SK-N-SH (cell line): ENCODE results near the gene MUCL1. TPM values are rescaled to one million over a fixed set of nuclear protein-coding genes. Genes with fewer than 3 reads are reported as not detected.

Experiments used
- CTCF ChIA-PET: fragments of 300-600, 350-600 bp; formaldehyde crosslinking; extraction: SDS; loops from one replicate; lab custom pipeline; 2021; lab: Yijun Ruan, JAX
- POLR2A ChIA-PET: fragments of 350-600 bp; sonication (Branson Sonifier 250); formaldehyde crosslinking; extraction: SDS; loops from one replicate; lab custom pipeline; 2020; ENCODE audit warnings: antibody characterized with exemption, inconsistent platforms; lab: Yijun Ruan, JAX
- DNase-seq: peaks from one replicate; pipeline ENCODE4 v3.0.0; 2012
- H2AFZ ChIP-seq: fragments of 200-600 bp; sonication (generic); 2 replicates; pipeline ENCODE4 v1.8.1; 2016; ENCODE audit warnings: antibody characterized with exemption, mild to moderate bottlenecking, low read depth
- H3F3A ChIP-seq: fragments of 200-600 bp; sonication (generic); replicated peaks from 2 replicates; pipeline ENCODE3; 2016; ENCODE audit warnings: antibody characterized with exemption, mild to moderate bottlenecking; ENCODE audit not compliant: insufficient read depth
- H3K27ac ChIP-seq, 2 experiments: fragments of 200-500 bp in 1 of 2; fragments of 200-600 bp in 1 of 2; sonication (Bioruptor generic) in 1 of 2; sonication (generic), shearing (Covaris generic) in 1 of 2; 2 replicates each; pipeline versions ENCODE4 v1.5.1 to v1.6.1; 2014 to 2016; ENCODE audit warnings: low read depth in 2 of 2, inconsistent platforms in 1 of 2, low read length in 1 of 2, mild to moderate bottlenecking in 1 of 2, mixed read lengths in 1 of 2
- H3K27me3 ChIP-seq: fragments of 200-600 bp; sonication (generic), shearing (Covaris generic); 2 replicates; pipeline ENCODE4 v1.6.1; 2016; ENCODE audit warnings: mixed run types; ENCODE audit not compliant: insufficient read depth
- H3K36me3 ChIP-seq, 2 experiments: fragments of 200-500 bp in 1 of 2; fragments of 200-600 bp in 1 of 2; sonication (Bioruptor generic) in 1 of 2; sonication (generic) in 1 of 2; replicated peaks in 1 of 2; 2 replicates each; pipeline versions ENCODE3 to v1.5.1; 2014 to 2016; ENCODE audit warnings: low read length in 1 of 2, mild to moderate bottlenecking in 1 of 2; ENCODE audit not compliant: insufficient read depth in 2 of 2, control insufficient read depth in 1 of 2
- H3K4me1 ChIP-seq, 2 experiments: fragments of 200-500 bp in 1 of 2; fragments of 200-600 bp in 1 of 2; sonication (Bioruptor generic) in 1 of 2; sonication (generic), shearing (Covaris generic) in 1 of 2; 2 replicates each; pipeline versions ENCODE4 v1.5.1 to v1.6.1; 2014 to 2016; ENCODE audit warnings: low read depth in 1 of 2, low read length in 1 of 2, mixed run types in 1 of 2; ENCODE audit not compliant: insufficient read depth in 2 of 2, control insufficient read depth in 1 of 2
- H3K4me2 ChIP-seq: fragments of 200-600 bp; sonication (generic), shearing (Covaris generic); 2 replicates; pipeline ENCODE4 v1.6.1; 2017; ENCODE audit warnings: mixed run types
- H3K4me3 ChIP-seq, 2 experiments: fragments of 200-500 bp in 1 of 2; fragments of 200-600 bp in 1 of 2; sonication (Bioruptor generic) in 1 of 2; sonication (generic), shearing (Covaris generic) in 1 of 2; 2 replicates each; pipeline versions ENCODE4 v1.5.1 to v1.8.1; 2014 to 2016; ENCODE audit warnings: low read depth in 2 of 2, inconsistent platforms in 1 of 2, low read length in 1 of 2, mild to moderate bottlenecking in 1 of 2, mixed read lengths in 1 of 2, moderate library complexity in 1 of 2
- H3K79me2 ChIP-seq: fragments of 200-600 bp; sonication (generic); 2 replicates; pipeline ENCODE4 v1.8.1; 2017; ENCODE audit warnings: mild to moderate bottlenecking; ENCODE audit not compliant: insufficient read depth
- H3K9ac ChIP-seq: fragments of 200-600 bp; sonication (generic); 2 replicates; pipeline ENCODE4 v1.6.1; 2017; ENCODE audit warnings: mixed run types
- H3K9me2 ChIP-seq: fragments of 200-600 bp; sonication (generic); 2 replicates; pipeline ENCODE4 v1.6.1; 2017; ENCODE audit warnings: mixed run types
- H3K9me3 ChIP-seq: fragments of 200-600 bp; sonication (generic); 2 replicates; pipeline ENCODE4 v1.6.1; 2017; ENCODE audit warnings: mixed run types, mild to moderate bottlenecking, moderate library complexity
- H4K20me1 ChIP-seq: fragments of 200-600 bp; sonication (generic); 2 replicates; pipeline ENCODE4 v1.6.1; 2017; ENCODE audit warnings: mild to moderate bottlenecking, mixed run types; ENCODE audit not compliant: insufficient read depth
- CTCF ChIP-seq: fragments of 200-600 bp; sonication (generic); IDR thresholded peaks from 2 replicates; pipeline ENCODE4 v1.6.1; 2017; ENCODE audit warnings: antibody characterized with exemption, mild to moderate bottlenecking, moderate library complexity
- ELF1 ChIP-seq: IDR thresholded peaks from 2 replicates; pipeline ENCODE4 v1.4.0; 2012
- EP300 ChIP-seq, 2 experiments: IDR thresholded peaks; 2 replicates each; pipeline versions ENCODE4 v1.4.0 to v1.6.1; 2012; ENCODE audit warnings: borderline replicate concordance in 1 of 2, low read depth in 1 of 2, low read length in 1 of 2
- FOSL2 ChIP-seq: IDR thresholded peaks from 2 replicates; pipeline ENCODE4 v1.4.0; 2012; ENCODE audit warnings: low read depth, mild to moderate bottlenecking, moderate library complexity, borderline replicate concordance
- FOXJ3 ChIP-seq: sonication (generic); formaldehyde crosslinking; IDR thresholded peaks from 2 replicates; pipeline ENCODE4 v1.5.1; 2020; ENCODE audit warnings: mild to moderate bottlenecking, missing genetic modification reagents
- MEF2A ChIP-seq: IDR thresholded peaks from 2 replicates; pipeline ENCODE4 v1.4.0; 2012; ENCODE audit warnings: low read depth, borderline replicate concordance
- MXI1 ChIP-seq: IDR thresholded peaks from 2 replicates; pipeline ENCODE4 v1.6.1; 2012; ENCODE audit warnings: mild to moderate bottlenecking, low read depth, low read length, improper control_type of control experiment
- NFIC ChIP-seq: IDR thresholded peaks from 2 replicates; pipeline ENCODE4 v1.4.0; 2012; ENCODE audit warnings: borderline replicate concordance
- RAD21 ChIP-seq: IDR thresholded peaks from 2 replicates; pipeline ENCODE4 v1.6.1; 2012; ENCODE audit warnings: mild to moderate bottlenecking, low read length
- RCOR1 ChIP-seq: fragments of 150-350 bp; IDR thresholded peaks from 2 replicates; pipeline ENCODE4 v1.6.1; 2017; ENCODE audit warnings: antibody characterized with exemption, low read length
- REST ChIP-seq: IDR thresholded peaks from 2 replicates; pipeline ENCODE4 v1.6.1; 2012; ENCODE audit warnings: mild to moderate bottlenecking, low read depth, low read length, moderate library complexity
- TAF1 ChIP-seq: IDR thresholded peaks from 2 replicates; pipeline ENCODE4 v1.6.1; 2012; ENCODE audit warnings: low read depth, mild to moderate bottlenecking, low read length, moderate library complexity, borderline replicate concordance
- TEAD4 ChIP-seq: IDR thresholded peaks from 2 replicates; pipeline ENCODE4 v1.4.0; 2012; ENCODE audit warnings: mild to moderate bottlenecking, borderline replicate concordance; ENCODE audit not compliant: insufficient read depth
- USF2 ChIP-seq: fragments of 150-350 bp; IDR thresholded peaks from 2 replicates; pipeline ENCODE4 v1.6.1; 2017; ENCODE audit warnings: antibody characterized with exemption, low read length, low read depth, borderline replicate concordance
- YY1 ChIP-seq: IDR thresholded peaks from 2 replicates; pipeline ENCODE4 v1.4.0; 2012; ENCODE audit warnings: low read depth, mild to moderate bottlenecking
- WGBS: methylation state at CpG from one replicate; pipeline ENCODE4 v1.1.6; 2017; ENCODE audit warnings: low lambda C conversion rate; 5-methylcytosine and 5-hydroxymethylcytosine counted together
- polyA plus RNA-seq, 3 experiments: library from polyadenylated mRNA; depleted of rRNA; stranded (reverse); fragments of >200 nt; gene quantifications; 2 replicates each; pipeline ENCODE4 v1.2.3, GENCODE V29; 2012

Gene MUCL1
- polyA plus RNA-seq, 1 of the 3 experiments (the other 2 are of a cell fraction): not detected

- no peak for DNase-seq
- 2% methylated on average over 2 of the region's 2 CpGs for WGBS
- Histone ChIP-seq H3F3A (no peaks in the 10 kb centered on the region), H3K4me2 (no peak overlapping the region), H3K9ac (no peak overlapping the region), H3K36me3 (no peaks in the 10 kb centered on the region), H3K79me2 (no peaks in the 10 kb centered on the region), H3K27ac (no peak overlapping the region), H3K4me1 (no peaks in the 10 kb centered on the region), H3K4me3 (no peak overlapping the region), H4K20me1 (no peaks in the 10 kb centered on the region), H3K27me3 (no peaks in the 10 kb centered on the region), H2AFZ (no peak overlapping the region), H3K9me2 (no peaks in the 10 kb centered on the region), H3K9me3 (no peaks in the 10 kb centered on the region)
- TF ChIP-seq RCOR1: no peak
- no peak for TF ChIP-seq EP300 (IDR thresholded peaks at IDR 0.05; ENCODE audit: borderline replicate concordance in 1 of 2, low read depth in 1 of 2, low read length in 1 of 2)
- no peak for TF ChIP-seq CTCF
- no peak for TF ChIP-seq TEAD4
- TF ChIP-seq USF2: no peak
- TF ChIP-seq YY1: no peak
- TF ChIP-seq MEF2A: no peak
- POLR2A ChIA-PET: no interaction called here
- CTCF ChIA-PET: no interaction called here
Observed at GRCh38 chr12:54868690-54869089, 14.4 kb downstream of the MUCL1 start.

GRCh38 chr12:54870048-54870447 lies 15.7 kb downstream of the MUCL1 start:
- 32% methylated on average over 1 of the region's 1 CpG for WGBS
- TF ChIP-seq TAF1 (no peak), ELF1 (no peak), EP300 (IDR thresholded peaks at IDR 0.05; ENCODE audit: borderline replicate concordance in 1 of 2, low read depth in 1 of 2, low read length in 1 of 2) (no peak), NFIC (no peak), FOXJ3 (no peak), REST (no peak), TEAD4 (no peak), FOSL2 (no peak), CTCF (no peak), MXI1 (no peak), RAD21 (no peak)
- TF ChIP-seq, all 33 proteins: peak for 0
- H3F3A ChIP-seq: no peaks in the 10 kb centered on the region

More at GRCh38 chr12:54870048-54870447, 15.7 kb downstream of the MUCL1 start:
- H3K9me2 ChIP-seq: no peaks in the 10 kb centered on the region
- H3K36me3 ChIP-seq: no peaks in the 10 kb centered on the region
- ChIA-PET POLR2A (no interaction called here), CTCF (no interaction called here)
- no peak for DNase-seq
- no peaks in the 10 kb centered on the region for H3K27me3 ChIP-seq
- H3K4me3 ChIP-seq: no peak overlapping the region
- H3K79me2 ChIP-seq: no peaks in the 10 kb centered on the region
- no peak overlapping the region for H2AFZ ChIP-seq
- no peak overlapping the region for H3K4me2 ChIP-seq
- H3K4me1 ChIP-seq: no peaks in the 10 kb centered on the region
- no peaks in the 10 kb centered on the region for H4K20me1 ChIP-seq
- no peak overlapping the region for H3K27ac ChIP-seq
- H3K9me3 ChIP-seq: no peaks in the 10 kb centered on the region
- H3K9ac ChIP-seq: no peak overlapping the region
